KMS-11 (cell line): ENCODE data around the gene HOXA3.

Experiments used
- H2AFZ ChIP-seq: fragments of 200-600 bp; sonication (generic); 2 replicates; pipeline ENCODE4 v1.6.1; 2016; ENCODE audit warnings: antibody characterized with exemption, mixed run types, low read depth
- H3K27ac ChIP-seq: fragments of 200-600 bp; sonication (generic); 2 replicates; pipeline ENCODE4 v1.6.1; 2016; ENCODE audit warnings: mild to moderate bottlenecking, mixed run types
- H3K27me3 ChIP-seq: fragments of 200-600 bp; sonication (generic); 2 replicates; pipeline ENCODE4 v1.6.1; 2017; ENCODE audit warnings: mild to moderate bottlenecking, low read depth, mixed run types, moderate library complexity; ENCODE audit not compliant: insufficient read depth
- H3K36me3 ChIP-seq: fragments of 200-600 bp; sonication (generic); 2 replicates; pipeline ENCODE4 v1.6.1; 2017; ENCODE audit warnings: mild to moderate bottlenecking, mixed run types; ENCODE audit not compliant: insufficient read depth
- H3K4me1 ChIP-seq: fragments of 200-600 bp; sonication (generic); 2 replicates; pipeline ENCODE4 v1.6.1; 2016; ENCODE audit warnings: mild to moderate bottlenecking, low read depth, mixed run types; ENCODE audit not compliant: poor library complexity, severe bottlenecking
- H3K4me2 ChIP-seq: fragments of 200-600 bp; sonication (generic); 2 replicates; pipeline ENCODE4 v1.7.0; 2016; ENCODE audit warnings: mild to moderate bottlenecking, mixed run types
- H3K4me3 ChIP-seq: fragments of 200-600 bp; sonication (generic); IDR thresholded peaks from 2 replicates; pipeline ENCODE4 v1.6.1; 2017; ENCODE audit warnings: low read depth, low read length, mixed read lengths; ENCODE audit not compliant: insufficient read depth
- H3K79me2 ChIP-seq: fragments of 200-600 bp; sonication (generic); 2 replicates; pipeline ENCODE4 v1.6.1; 2016; ENCODE audit warnings: low read depth, mixed run types; ENCODE audit not compliant: insufficient read depth
- H3K9ac ChIP-seq: fragments of 200-600 bp; sonication (generic); 2 replicates; pipeline ENCODE4 v1.6.1; 2016; ENCODE audit warnings: mild to moderate bottlenecking, mixed run types
- H4K20me1 ChIP-seq: fragments of 200-600 bp; sonication (generic); 2 replicates; pipeline ENCODE4 v1.6.1; 2016; ENCODE audit warnings: mild to moderate bottlenecking, mixed run types; ENCODE audit not compliant: insufficient read depth
- TF ChIP-seq, protein P1 (sequence below): fragments of 200-600 bp; sonication (generic); conservative IDR thresholded peaks from 2 replicates; pipeline ENCODE4 v1.6.1; 2017; ENCODE audit warnings: low read depth, mild to moderate bottlenecking, antibody characterized with exemption, low read length, moderate library complexity, mixed read lengths

HOXA3 gene

DNA sequence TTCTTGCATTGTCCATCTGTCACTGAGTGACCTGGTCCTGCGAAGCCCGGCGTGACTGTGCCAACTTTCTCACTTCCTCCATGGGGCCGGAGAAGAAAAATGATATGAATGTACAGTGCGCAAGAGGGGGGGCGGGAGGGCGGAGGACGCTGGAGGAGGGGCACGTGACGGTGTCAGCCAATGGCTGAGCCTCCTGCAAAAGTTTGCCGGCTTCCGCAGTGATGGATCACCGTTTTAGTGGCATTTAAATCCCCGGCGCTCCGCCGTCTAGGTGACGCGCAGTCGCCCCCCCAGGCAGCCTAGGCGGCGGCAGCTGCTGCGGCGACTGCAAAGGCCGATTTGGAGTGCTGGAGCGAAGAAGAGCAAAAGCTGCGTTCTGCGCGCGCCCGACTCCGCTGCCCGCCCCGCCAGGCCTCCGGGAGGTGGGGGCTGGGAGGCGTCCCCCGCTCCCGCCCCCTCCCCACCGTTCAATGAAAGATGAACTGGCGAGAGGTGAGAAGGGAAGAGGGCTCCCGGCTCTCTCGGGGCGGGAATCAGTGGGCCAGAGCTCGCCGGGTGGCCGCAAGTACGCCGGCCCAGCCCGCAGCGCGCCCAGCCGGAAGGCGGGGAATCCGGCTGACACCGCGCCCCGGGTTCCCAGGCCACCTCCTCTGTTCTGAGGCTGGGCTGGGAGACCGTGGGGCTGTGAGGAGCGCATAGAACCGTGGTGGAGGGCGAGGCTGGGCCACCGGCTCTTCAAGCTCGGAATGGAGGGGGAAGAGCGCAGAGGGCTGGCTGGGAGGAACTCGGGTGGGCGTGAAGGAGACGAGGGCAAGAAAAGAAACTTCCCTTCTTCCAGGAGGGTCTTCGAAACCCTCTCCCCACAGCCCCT is 56.3 kb downstream of the HOXA3 start, which contains the start of gene HOXA1:
TSS of gene HOXA1 (minus strand) at position 104 of the 871 bp plus-strand sequence. CDS start at position 16, 88 bp downstream.
- Histone ChIP-seq H2AFZ (peak within 1 kb of the TSS; percentile 90), H3K36me3 (no peaks in the 10 kb centered on the region), H3K4me1 (peaks cover 7% of the 10 kb centered on the region), H4K20me1 (no peaks in the 10 kb centered on the region; the same call in 1 of the 2 replicates), H3K4me3 (no peak within 1 kb of the TSS), H3K79me2 (peaks cover 16% of the 10 kb centered on the region), H3K27ac (peak within 1 kb of the TSS; percentile 59), H3K27me3 (no peaks in the 10 kb centered on the region), H3K4me2 (peak within 1 kb of the TSS; percentile 89), H3K9ac (peak within 1 kb of the TSS; percentile 61)
- TF ChIP-seq, protein P1, sequence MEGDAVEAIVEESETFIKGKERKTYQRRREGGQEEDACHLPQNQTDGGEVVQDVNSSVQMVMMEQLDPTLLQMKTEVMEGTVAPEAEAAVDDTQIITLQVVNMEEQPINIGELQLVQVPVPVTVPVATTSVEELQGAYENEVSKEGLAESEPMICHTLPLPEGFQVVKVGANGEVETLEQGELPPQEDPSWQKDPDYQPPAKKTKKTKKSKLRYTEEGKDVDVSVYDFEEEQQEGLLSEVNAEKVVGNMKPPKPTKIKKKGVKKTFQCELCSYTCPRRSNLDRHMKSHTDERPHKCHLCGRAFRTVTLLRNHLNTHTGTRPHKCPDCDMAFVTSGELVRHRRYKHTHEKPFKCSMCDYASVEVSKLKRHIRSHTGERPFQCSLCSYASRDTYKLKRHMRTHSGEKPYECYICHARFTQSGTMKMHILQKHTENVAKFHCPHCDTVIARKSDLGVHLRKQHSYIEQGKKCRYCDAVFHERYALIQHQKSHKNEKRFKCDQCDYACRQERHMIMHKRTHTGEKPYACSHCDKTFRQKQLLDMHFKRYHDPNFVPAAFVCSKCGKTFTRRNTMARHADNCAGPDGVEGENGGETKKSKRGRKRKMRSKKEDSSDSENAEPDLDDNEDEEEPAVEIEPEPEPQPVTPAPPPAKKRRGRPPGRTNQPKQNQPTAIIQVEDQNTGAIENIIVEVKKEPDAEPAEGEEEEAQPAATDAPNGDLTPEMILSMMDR, result no peak

- Histone ChIP-seq H3K27me3 (no peaks in the 10 kb centered on the region), H3K36me3 (no peaks in the 10 kb centered on the region), H4K20me1 (no peaks in the 10 kb centered on the region; the same call in 1 of the 2 replicates), H3K27ac (no peak overlapping the region), H3K4me2 (peak overlapping the region; percentile 39; the same call in 1 of the 2 replicates), H3K4me3 (no peak overlapping the region), H3K79me2 (peaks cover 16% of the 10 kb centered on the region), H3K4me1 (peaks cover 7% of the 10 kb centered on the region), H3K9ac (no peak overlapping the region), H2AFZ (peak overlapping the region; percentile 90)
- TF ChIP-seq, protein P1, result no peak
Measured at GRCh38 chr7:27095050-27095896, 57.1 kb downstream of the HOXA3 start.

DNA sequence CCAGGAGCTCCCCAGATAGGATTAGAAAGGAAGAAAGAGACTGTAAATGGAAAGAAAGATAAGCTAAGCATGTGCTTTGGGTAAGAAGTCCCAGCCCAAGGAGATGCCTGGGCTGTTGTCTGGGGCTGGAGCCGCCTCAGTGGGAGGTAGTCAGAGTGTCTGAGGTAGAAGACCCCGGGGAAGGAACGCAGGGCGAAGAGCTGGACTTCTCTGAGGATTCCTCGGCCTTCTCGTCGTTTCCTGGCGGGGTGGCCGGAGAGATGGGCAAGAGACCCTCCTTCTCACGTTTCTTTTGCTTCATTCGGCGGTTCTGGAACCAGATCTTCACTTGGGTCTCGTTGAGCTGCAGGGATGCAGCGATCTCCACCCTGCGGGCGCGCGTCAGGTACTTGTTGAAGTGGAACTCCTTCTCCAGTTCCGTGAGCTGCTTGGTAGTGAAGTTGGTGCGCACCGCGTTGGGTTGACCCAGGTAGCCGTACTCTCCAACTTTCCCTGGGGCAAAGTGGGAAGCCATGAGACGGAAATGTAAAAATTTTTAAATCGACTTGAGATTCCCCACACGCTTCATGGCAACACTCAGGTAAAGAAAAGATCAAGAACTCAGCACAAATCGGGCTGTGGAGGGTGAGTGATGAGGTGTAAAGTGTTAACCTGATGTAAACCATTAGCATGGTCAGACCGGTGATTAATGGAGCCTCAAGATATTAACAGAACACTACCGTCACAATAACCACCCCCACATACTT is 57.9 kb downstream of the HOXA3 start:
- TF ChIP-seq, protein P1, result no peak
- Histone ChIP-seq H3K79me2 (peaks cover 16% of the 10 kb centered on the region), H3K4me3 (no peak overlapping the region), H3K4me2 (peak overlapping the region; percentile 39; the same call in 1 of the 2 replicates), H3K27ac (no peak overlapping the region), H3K27me3 (no peaks in the 10 kb centered on the region), H4K20me1 (no peaks in the 10 kb centered on the region), H3K9ac (no peak overlapping the region), H2AFZ (no peak overlapping the region), H3K4me1 (peaks cover 7% of the 10 kb centered on the region), H3K36me3 (no peaks in the 10 kb centered on the region)
